ENCODE measurements around the gene SHANK2. TPM values are rescaled to one million over a fixed set of nuclear protein-coding genes. Genes with fewer than 3 reads are reported as not detected.

SHANK2 gene
- total and polyA plus RNA-seq, 7 donors: under 0.01 to 0.17 (median 0.03) TPM; not detected in 3

- WGBS, 3 donors: 60 to 72% (median 69%) methylated on average over 5 of the region's 5 CpGs
- H3K9me3 ChIP-seq: peaks cover 13% of the 10 kb centered on the region
- no peak overlapping the region for H3K4me3 ChIP-seq
- H3K27me3 ChIP-seq (ENCODE audit: insufficient read depth in 3 of 3, low read length in 2 of 3): peaks cover 0 to 62% (median 19%) of the 10 kb centered on the region in 3 donors
- no peak for TF ChIP-seq CTCF (IDR thresholded peaks at IDR 0.05)
- no peak overlapping the region for H3K27ac ChIP-seq
- no peaks in the 10 kb centered on the region for H3K36me3 ChIP-seq (ENCODE audit: insufficient read depth in 1 of 2, low read depth in 1 of 2)
- intact Hi-C loops (cut with DNase I): no loop called here
- no peak for DNase-seq
- ATAC-seq: no peak
- no peaks in the 10 kb centered on the region for H3K4me1 ChIP-seq
Observed at GRCh38 chr11:71255323-71255722, 2.9 kb upstream of the SHANK2 start.

GRCh38 chr11:71253794-71254193 lies 1.4 kb upstream of the SHANK2 start:
- H3K36me3 ChIP-seq (ENCODE audit: insufficient read depth in 1 of 2, low read depth in 1 of 2): no peaks in the 10 kb centered on the region
- H3K9me3 ChIP-seq: peaks cover 12% of the 10 kb centered on the region
- no peak for DNase-seq
- WGBS, 3 donors: 74 to 78% (median 75%) methylated on average over 5 of the region's 5 CpGs
- H3K4me3 ChIP-seq: no peak overlapping the region
- no peaks in the 10 kb centered on the region for H3K4me1 ChIP-seq
- no peak overlapping the region for H3K27ac ChIP-seq
- no peak for ATAC-seq
- intact Hi-C loops (cut with DNase I): no loop called here
- H3K27me3 ChIP-seq (ENCODE audit: insufficient read depth in 3 of 3, low read length in 2 of 3): peaks cover 0 to 77% (median 27%) of the 10 kb centered on the region in 3 donors
- TF ChIP-seq CTCF (IDR thresholded peaks at IDR 0.05): no peak

- Histone ChIP-seq H3K4me1 (no peaks in the 10 kb centered on the region), H3K4me3 (peak overlapping the region; percentile 50), H3K36me3 (ENCODE audit: insufficient read depth in 1 of 2, low read depth in 1 of 2) (no peaks in the 10 kb centered on the region), H3K27me3 (ENCODE audit: insufficient read depth in 3 of 3, low read length in 2 of 3) (peaks cover 0 to 84% (median 27%) of the 10 kb centered on the region in 3 donors), H3K9me3 (peaks cover 5% of the 10 kb centered on the region), H3K27ac (no peak overlapping the region)
- WGBS, 3 donors: 12 to 20% (median 17%) methylated on average over 40 of the region's 40 CpGs
- no peak for DNase-seq
- no peak for TF ChIP-seq CTCF (IDR thresholded peaks at IDR 0.05)
- no peak for ATAC-seq
- intact Hi-C loops (cut with DNase I): no loop called here
Observed at GRCh38 chr11:71252770-71253730, 673 bp upstream of the SHANK2 start.

GRCh38 chr11:71251761-71252268 lies 562 bp downstream of the SHANK2 start:
- no peak for DNase-seq

More at GRCh38 chr11:71251761-71252268, 562 bp downstream of the SHANK2 start:
- intact Hi-C loops (cut with DNase I): no loop called here
- TF ChIP-seq CTCF (IDR thresholded peaks at IDR 0.05): no peak
- ATAC-seq: no peak
- Histone ChIP-seq H3K4me3 (peak overlapping the region; percentile 50), H3K27me3 (ENCODE audit: insufficient read depth in 3 of 3, low read length in 2 of 3) (peaks cover 0 to 96% (median 27%) of the 10 kb centered on the region in 3 donors), H3K4me1 (no peaks in the 10 kb centered on the region), H3K27ac (no peak overlapping the region), H3K36me3 (ENCODE audit: insufficient read depth in 1 of 2, low read depth in 1 of 2) (no peaks in the 10 kb centered on the region), H3K9me3 (no peaks in the 10 kb centered on the region)
- WGBS, 3 donors: 0 to 1% (median 0%) methylated on average over 28 to 59 of the region's 59 CpGs
